Suprapubic skin (tissue), 4 donors: ENCODE data around the gene NADK2. TPM values are rescaled to one million over a fixed set of nuclear protein-coding genes. Genes with fewer than 3 reads are reported as not detected.

Experiments
- DNase-seq, 2 donors: peaks; one replicate each; pipeline ENCODE4 v3.0.0-alpha.2; 2019; ENCODE audit warnings: low spot score in 2 of 2
- H3K27ac ChIP-seq: fragments of 200-600 bp; sonication (generic); one replicate; pipeline ENCODE4 v1.5.1; 2019
- H3K27me3 ChIP-seq: fragments of 200-600 bp; sonication (generic); one replicate; pipeline ENCODE4 v1.5.1; 2019
- H3K36me3 ChIP-seq: fragments of 200-600 bp; sonication (generic); one replicate; pipeline ENCODE4 v1.5.1; 2019
- H3K4me1 ChIP-seq: fragments of 200-600 bp; sonication (generic); one replicate; pipeline ENCODE4 v1.5.1; 2019
- H3K4me3 ChIP-seq: fragments of 200-600 bp; sonication (generic); one replicate; pipeline ENCODE4 v1.5.1; 2019; ENCODE audit warnings: mild to moderate bottlenecking
- H3K9me3 ChIP-seq: fragments of 200-600 bp; sonication (generic); one replicate; pipeline ENCODE4 v1.5.1; 2019
- EP300 ChIP-seq: sonication (generic); formaldehyde crosslinking; IDR thresholded peaks from one replicate; pipeline ENCODE4 v1.6.1; 2017; ENCODE audit warnings: antibody characterized with exemption
- POLR2A ChIP-seq, 2 donors: fragments of 450-650 bp; IDR thresholded peaks; one replicate each; pipeline ENCODE4 v1.6.1; 2017; ENCODE audit warnings: antibody characterized with exemption in 2 of 2, mild to moderate bottlenecking in 2 of 2, moderate library complexity in 2 of 2
- POLR2AphosphoS5 ChIP-seq, 3 donors: sonication (generic); formaldehyde crosslinking; IDR thresholded peaks; one replicate each; pipeline ENCODE4 v1.6.1; 2017; ENCODE audit warnings: antibody characterized with exemption in 3 of 3
- WGBS: methylation state at CpG from one replicate; pipeline ENCODE4 v1.1.5; 2018; 5-methylcytosine and 5-hydroxymethylcytosine counted together
- total RNA-seq, 4 donors: library from RNA; depleted of rRNA; stranded (reverse); fragments of >200 nt; gene quantifications; one replicate each; pipeline ENCODE4 v1.1.0, GENCODE V29; 2016
- TF ChIP-seq, protein P1 (sequence below), 2 donors: fragments of 200-600 bp in 1 of 2; fragments of 450-650 bp in 1 of 2; sonication (generic) in 1 of 2; IDR thresholded peaks; one replicate each; pipeline ENCODE4 v1.5.1; 2016 to 2019; ENCODE audit warnings: antibody characterized with exemption in 2 of 2, mild to moderate bottlenecking in 1 of 2, moderate library complexity in 1 of 2

The NADK2 gene
- total RNA-seq, 4 donors from 2014 or later: 12.3 to 18.4 (median 15.7) TPM

DNA sequence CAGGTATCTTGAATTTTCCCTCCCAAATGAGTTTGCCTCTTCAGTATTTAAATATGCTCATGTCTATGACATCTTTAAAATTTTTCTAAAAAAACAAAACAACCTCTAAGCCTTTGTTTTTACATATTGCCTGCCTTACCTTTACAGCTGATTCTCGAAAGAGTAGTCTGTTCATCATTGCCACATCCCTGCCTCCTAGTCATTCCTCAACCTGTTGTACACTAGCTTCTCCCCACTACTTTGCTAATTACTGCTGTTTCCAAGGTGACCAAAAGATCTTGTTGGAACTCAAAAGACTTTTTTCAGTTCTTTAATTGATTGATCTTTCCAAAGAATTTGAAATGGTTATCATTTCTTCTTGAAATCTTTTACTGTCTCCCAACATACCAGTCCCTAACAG is 1.9 kb upstream of the NADK2 start:
- Histone ChIP-seq H3K4me1 (peaks cover 29% of the 10 kb centered on the region), H3K27me3 (no peaks in the 10 kb centered on the region), H3K9me3 (no peaks in the 10 kb centered on the region), H3K36me3 (no peaks in the 10 kb centered on the region), H3K27ac (no peak overlapping the region), H3K4me3 (no peak overlapping the region)
- TF ChIP-seq POLR2A (IDR thresholded peaks at IDR 0.05) (no peak), EP300 (no peak), POLR2AphosphoS5 (IDR thresholded peaks at IDR 0.05) (no peak)
- TF ChIP-seq, protein P1, sequence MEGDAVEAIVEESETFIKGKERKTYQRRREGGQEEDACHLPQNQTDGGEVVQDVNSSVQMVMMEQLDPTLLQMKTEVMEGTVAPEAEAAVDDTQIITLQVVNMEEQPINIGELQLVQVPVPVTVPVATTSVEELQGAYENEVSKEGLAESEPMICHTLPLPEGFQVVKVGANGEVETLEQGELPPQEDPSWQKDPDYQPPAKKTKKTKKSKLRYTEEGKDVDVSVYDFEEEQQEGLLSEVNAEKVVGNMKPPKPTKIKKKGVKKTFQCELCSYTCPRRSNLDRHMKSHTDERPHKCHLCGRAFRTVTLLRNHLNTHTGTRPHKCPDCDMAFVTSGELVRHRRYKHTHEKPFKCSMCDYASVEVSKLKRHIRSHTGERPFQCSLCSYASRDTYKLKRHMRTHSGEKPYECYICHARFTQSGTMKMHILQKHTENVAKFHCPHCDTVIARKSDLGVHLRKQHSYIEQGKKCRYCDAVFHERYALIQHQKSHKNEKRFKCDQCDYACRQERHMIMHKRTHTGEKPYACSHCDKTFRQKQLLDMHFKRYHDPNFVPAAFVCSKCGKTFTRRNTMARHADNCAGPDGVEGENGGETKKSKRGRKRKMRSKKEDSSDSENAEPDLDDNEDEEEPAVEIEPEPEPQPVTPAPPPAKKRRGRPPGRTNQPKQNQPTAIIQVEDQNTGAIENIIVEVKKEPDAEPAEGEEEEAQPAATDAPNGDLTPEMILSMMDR (IDR thresholded peaks at IDR 0.05): no peak
- WGBS: 84% methylated on average over 1 of the region's 1 CpG
- DNase-seq: no peak

DNA sequence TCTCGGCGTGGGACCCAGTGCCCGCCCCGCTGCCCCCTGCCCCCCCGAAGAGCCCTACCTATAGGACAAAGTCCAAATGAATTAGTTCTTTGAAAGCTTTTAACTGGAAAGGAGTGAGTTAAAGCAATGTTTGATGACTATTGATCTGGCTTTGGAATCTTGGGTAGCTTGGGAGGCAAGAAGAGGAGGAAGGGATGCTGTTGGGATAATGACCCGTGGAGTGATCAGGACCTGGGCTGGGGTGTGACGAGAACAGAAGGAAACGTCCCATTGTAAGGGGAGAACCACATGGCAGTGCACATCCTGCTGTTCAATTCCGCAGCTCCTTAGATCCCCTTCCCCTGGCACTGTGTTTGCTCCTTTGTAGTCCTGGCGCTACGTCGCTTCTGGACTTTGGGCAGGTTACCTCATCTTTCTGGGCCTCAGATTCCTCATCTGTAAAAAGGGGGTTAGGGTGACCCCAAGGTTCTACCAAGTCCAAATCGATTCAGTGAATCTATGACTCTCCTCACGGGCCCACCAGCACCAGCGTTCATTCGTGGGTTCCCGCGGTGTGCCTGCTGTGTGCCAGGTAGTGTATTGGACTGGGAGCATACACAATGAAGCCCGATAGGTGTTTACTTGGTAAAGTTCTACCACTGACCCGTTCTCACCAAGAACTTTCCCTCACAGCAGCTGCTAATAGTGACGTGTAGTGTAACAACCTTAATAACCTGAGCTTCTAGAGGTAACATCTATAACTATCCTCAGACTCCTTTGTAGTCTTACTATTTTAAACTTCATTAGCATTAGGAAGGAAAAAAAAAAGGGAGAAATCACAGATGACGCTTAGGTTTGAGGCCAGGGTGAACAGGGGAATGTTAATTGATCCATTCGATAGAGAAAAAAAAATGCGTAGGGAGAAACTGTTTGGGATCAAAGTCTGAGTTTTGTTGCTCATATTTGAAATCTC is 1.1 kb upstream of the NADK2 start:
- WGBS: 67% methylated on average over 22 of the region's 24 CpGs
- Histone ChIP-seq H3K36me3 (no peaks in the 10 kb centered on the region), H3K9me3 (no peaks in the 10 kb centered on the region), H3K4me1 (peaks cover 31% of the 10 kb centered on the region), H3K27ac (peak overlapping the region; percentile 95), H3K4me3 (peak overlapping the region; percentile 89), H3K27me3 (no peaks in the 10 kb centered on the region)
- no peak for TF ChIP-seq POLR2AphosphoS5 (IDR thresholded peaks at IDR 0.05)
- no peak for TF ChIP-seq EP300
- TF ChIP-seq, protein P1 (IDR thresholded peaks at IDR 0.05): no peak
- no peak for TF ChIP-seq POLR2A (IDR thresholded peaks at IDR 0.05)
- peak in 1 of 2 donors; percentile 62 for DNase-seq

DNA sequence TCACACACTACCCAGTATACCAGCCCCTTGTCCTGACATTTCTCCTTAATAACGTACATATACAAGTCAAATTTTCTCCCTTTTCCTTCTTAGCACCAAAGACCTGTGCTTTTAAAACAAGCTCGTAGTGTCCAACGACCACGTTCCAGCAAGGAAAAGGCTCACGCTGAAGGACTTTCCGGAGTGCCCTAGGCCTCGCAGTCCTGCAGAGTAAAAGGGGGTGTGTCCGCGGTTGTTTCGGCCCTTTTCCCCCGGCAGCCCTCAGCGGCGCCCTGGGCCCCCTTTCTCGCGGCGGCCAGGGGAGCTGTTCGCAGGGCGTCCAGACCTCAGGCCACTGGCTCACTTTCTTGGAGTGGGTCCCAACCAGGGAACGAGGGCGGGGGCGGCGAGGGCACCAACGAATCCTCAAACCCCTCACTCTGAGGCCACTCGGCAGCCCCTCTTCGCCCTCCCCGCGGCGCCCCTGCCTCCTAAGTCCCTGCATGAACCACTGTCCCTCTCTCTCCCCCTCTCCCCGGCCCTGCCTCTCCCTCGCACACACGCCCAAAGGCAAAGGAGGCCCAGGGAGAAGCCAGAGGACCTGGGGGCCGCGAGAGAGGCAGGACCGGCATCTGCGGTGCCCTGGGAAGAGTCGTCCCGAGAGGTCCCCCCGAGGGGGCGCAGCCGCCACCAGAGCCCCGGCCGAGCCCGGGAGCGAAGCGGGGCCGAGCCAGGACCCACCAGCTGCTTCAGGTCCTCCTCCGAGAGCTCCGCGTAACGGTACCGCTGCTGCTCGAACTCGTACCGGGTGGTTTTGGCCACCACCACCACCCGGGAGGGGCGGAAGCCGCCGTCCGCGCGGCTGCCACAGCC is 720 bp downstream of the NADK2 start:
- Histone ChIP-seq H3K36me3 (no peaks in the 10 kb centered on the region), H3K27me3 (no peaks in the 10 kb centered on the region), H3K4me1 (peaks cover 31% of the 10 kb centered on the region), H3K27ac (peak overlapping the region; percentile 95), H3K4me3 (peak overlapping the region; percentile 89), H3K9me3 (no peaks in the 10 kb centered on the region)
- no peak for TF ChIP-seq POLR2A (IDR thresholded peaks at IDR 0.05)
- DNase-seq: peak; percentile 80 to 83
- WGBS: 0% methylated on average over 18 of the region's 61 CpGs

DNA sequence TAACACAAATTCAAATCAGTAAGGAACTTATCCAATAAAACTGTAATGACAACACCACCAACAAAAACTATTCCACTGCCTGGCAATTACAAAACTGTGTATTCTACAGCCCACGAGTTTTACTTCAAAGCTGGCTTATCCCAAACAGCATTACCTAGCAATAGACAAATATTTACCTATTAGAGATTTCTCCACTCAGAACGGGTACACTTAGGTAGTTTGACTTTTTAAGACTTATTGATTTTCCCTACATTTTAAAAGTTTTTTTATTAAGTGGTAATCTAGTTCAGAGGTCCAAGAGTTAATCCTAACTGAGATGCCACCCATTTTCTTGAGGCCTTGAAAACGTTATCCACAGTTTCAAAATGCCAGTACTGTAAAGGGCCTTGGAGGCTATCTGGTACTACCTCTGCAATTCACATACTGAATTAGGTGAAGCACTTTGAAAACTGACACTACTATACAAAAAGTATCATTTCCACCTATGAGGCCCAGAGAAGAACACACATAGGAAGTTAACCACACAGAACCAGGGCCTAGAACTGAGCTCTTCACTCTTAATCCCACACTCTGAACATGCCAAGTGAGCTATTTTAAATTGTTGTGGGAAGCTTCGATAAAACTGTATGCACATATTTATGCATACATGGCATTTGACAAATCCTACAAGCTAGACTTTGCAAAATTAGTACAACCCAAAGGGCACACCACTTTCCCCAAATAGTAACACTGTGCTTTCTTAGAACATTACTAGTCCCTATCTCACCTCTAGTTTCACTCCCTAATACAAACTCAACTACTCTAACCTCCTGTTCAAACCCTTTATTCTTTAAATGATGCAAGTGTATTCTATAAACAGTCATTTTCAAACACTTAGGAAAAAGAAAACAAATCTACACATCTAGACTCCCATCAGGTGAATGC is 2.1 kb downstream of the NADK2 start:
- H3K27me3 ChIP-seq: no peaks in the 10 kb centered on the region
- H3K4me1 ChIP-seq: peaks cover 31% of the 10 kb centered on the region
- DNase-seq: no peak
- no peaks in the 10 kb centered on the region for H3K9me3 ChIP-seq
- 26% methylated on average over 4 of the region's 4 CpGs for WGBS
- no peak overlapping the region for H3K27ac ChIP-seq
- H3K4me3 ChIP-seq: peak overlapping the region; percentile 89
- H3K36me3 ChIP-seq: no peaks in the 10 kb centered on the region
- TF ChIP-seq, protein P1 (IDR thresholded peaks at IDR 0.05): no peak
- TF ChIP-seq EP300 (no peak), POLR2A (IDR thresholded peaks at IDR 0.05) (no peak), POLR2AphosphoS5 (IDR thresholded peaks at IDR 0.05) (no peak)
